Breast epithelium (tissue), 4 donors: ENCODE measurements around the gene MYO18B. TPM values are rescaled to one million over a fixed set of nuclear protein-coding genes. Genes with fewer than 3 reads are reported as not detected.

Experiments
- DNase-seq, 2 donors: peaks; one replicate each; pipeline ENCODE4 v3.0.0-alpha.2; 2019; ENCODE audit warnings: low spot score in 2 of 2
- H3K27ac ChIP-seq, 2 donors: fragments of 200-600 bp; sonication (generic) in 1 of 2; one replicate each; pipeline ENCODE4 v1.5.1; 2016 to 2019; ENCODE audit warnings: mild to moderate bottlenecking in 1 of 2
- H3K27me3 ChIP-seq, 2 donors: fragments of 200-600 bp; sonication (generic) in 1 of 2; one replicate each; pipeline versions ENCODE4 v1.5.1 to v1.6.0; 2017 to 2019; ENCODE audit warnings: control low read depth in 1 of 2, mild to moderate bottlenecking in 1 of 2
- H3K36me3 ChIP-seq: fragments of 200-600 bp; one replicate; pipeline ENCODE4 v1.5.1; 2019
- H3K4me1 ChIP-seq, 2 donors: fragments of 200-600 bp; sonication (generic); one replicate each; pipeline ENCODE4 v1.5.1; 2016 to 2019; ENCODE audit warnings: control low read depth in 1 of 2
- H3K4me3 ChIP-seq, 3 donors: fragments of 200-600 bp; sonication (generic); 1 replicate in 2 of 3; 2 replicates in 1 of 3; pipeline ENCODE4 v1.5.1; 2016 to 2019; ENCODE audit warnings: mild to moderate bottlenecking in 3 of 3, moderate library complexity in 2 of 3
- H3K9me3 ChIP-seq, 2 donors: fragments of 200-600 bp; sonication (generic) in 1 of 2; one replicate each; pipeline ENCODE4 v1.5.1; 2016 to 2019; ENCODE audit warnings: control low read depth in 1 of 2
- CTCF ChIP-seq, 3 donors: fragments of 450-650 bp; IDR thresholded peaks; one replicate each; pipeline ENCODE4 v1.5.1; 2016 to 2017; ENCODE audit warnings: antibody characterized with exemption in 3 of 3, mild to moderate bottlenecking in 3 of 3, moderate library complexity in 3 of 3
- POLR2A ChIP-seq: fragments of 450-650 bp; IDR thresholded peaks from one replicate; pipeline ENCODE4 v1.6.1; 2016; ENCODE audit warnings: antibody characterized with exemption, mild to moderate bottlenecking, moderate library complexity
- POLR2AphosphoS5 ChIP-seq, 3 donors: sonication (generic); formaldehyde crosslinking; IDR thresholded peaks; one replicate each; pipeline ENCODE4 v1.6.1; 2017; ENCODE audit warnings: antibody characterized with exemption in 3 of 3
- intact Hi-C: fragments of 100-400 bp; cut with DNase I; formaldehyde crosslinking; loops from one replicate; pipeline ENCODE4 v1.15.1; 2023; ENCODE audit warnings: low total_unique reads
- total RNA-seq, 3 donors: library from RNA; depleted of rRNA; stranded (reverse); fragments of >200 nt; gene quantifications; one replicate each; pipeline ENCODE4 v1.1.0, GENCODE V29; 2016

The MYO18B gene
- total RNA-seq, 3 donors from 2014 or later: under 0.01 to 0.16 (median 0.15) TPM

GRCh38 chr22:25843660-25844405 lies 101.8 kb downstream of the MYO18B start:
- Histone ChIP-seq H3K36me3 (no peaks in the 10 kb centered on the region), H3K4me1 (no peaks in the 10 kb centered on the region), H3K9me3 (no peaks in the 10 kb centered on the region), H3K27me3 (no peaks in the 10 kb centered on the region), H3K4me3 (no peak overlapping the region), H3K27ac (no peak overlapping the region)
- TF ChIP-seq POLR2A: no peak
- TF ChIP-seq POLR2AphosphoS5 (IDR thresholded peaks at IDR 0.05): no peak
- TF ChIP-seq CTCF (IDR thresholded peaks at IDR 0.05): no peak
- intact Hi-C loops: no loop called here
- DNase-seq: no peak

DNA sequence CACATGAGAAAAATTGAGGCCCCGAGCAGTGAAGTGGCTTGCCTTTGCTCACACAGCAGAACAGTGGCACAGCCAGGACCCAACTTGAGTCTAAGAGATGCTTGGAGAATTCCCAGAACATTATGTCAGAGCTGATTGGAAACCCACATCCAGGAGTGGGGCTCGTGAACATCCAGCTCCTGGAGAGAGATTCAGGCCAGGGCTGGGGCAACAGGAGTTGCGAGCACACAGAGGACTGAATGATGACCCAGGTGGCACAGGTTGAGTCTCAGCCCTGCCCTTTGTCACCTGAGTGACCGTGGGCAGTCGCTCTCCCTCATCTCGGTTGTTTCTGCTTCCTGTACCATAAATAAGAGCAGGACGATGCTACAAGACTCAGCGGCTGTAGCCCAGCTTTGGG lies 102.6 kb downstream of the MYO18B start:
- no peaks in the 10 kb centered on the region for H3K36me3 ChIP-seq
- H3K4me3 ChIP-seq: no peak overlapping the region
- H3K4me1 ChIP-seq: no peaks in the 10 kb centered on the region
- no peak for TF ChIP-seq CTCF (IDR thresholded peaks at IDR 0.05)
- no peak for TF ChIP-seq POLR2AphosphoS5 (IDR thresholded peaks at IDR 0.05)
- TF ChIP-seq POLR2A: no peak
- intact Hi-C loops: no loop called here
- H3K27ac ChIP-seq: no peak overlapping the region
- DNase-seq: no peak
- no peaks in the 10 kb centered on the region for H3K9me3 ChIP-seq
- H3K27me3 ChIP-seq: peaks cover 0 to 3% of the 10 kb centered on the region in 2 donors

DNA sequence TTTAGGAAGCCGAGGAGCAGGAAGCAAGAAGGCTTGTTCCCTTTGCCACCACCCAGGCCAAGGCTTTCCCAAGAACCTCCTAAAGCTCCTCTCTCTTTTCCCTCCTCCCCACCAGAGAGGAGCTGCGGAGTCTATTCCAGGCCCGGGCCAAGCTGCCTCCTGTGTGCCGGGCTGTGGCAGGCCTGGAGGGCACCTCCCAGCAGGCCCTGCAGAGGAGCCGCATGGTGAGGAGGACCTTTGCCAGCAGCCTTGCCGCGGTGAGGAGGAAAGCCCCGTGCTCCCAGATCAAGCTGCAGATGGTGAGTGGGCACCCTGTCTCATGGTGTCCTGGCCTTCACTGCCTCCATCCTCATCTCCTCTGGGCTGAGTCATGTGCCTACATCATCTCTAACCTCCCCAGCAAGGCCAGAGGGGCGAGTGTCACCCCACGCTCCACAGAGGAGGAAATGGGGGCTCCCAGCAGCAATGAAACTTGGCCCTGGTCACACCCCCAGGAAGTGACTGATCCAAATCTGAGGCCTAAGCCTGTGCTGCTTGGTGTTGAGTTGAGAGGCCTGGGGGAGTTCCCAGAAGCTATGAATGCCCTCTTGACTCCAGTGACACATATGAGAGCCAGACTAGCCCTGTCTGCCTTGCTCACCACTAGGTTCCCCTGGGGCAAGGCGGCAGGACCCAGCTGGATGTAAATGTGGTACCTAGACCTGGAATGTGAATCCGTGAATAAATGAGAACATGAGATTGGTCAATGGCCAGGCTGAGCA lies 104.2 kb downstream of the MYO18B start:
- Histone ChIP-seq H3K9me3 (no peaks in the 10 kb centered on the region), H3K4me3 (no peak overlapping the region), H3K27ac (no peak overlapping the region), H3K27me3 (peaks cover 0 to 3% of the 10 kb centered on the region in 2 donors), H3K4me1 (no peaks in the 10 kb centered on the region), H3K36me3 (no peaks in the 10 kb centered on the region)
- TF ChIP-seq POLR2AphosphoS5 (IDR thresholded peaks at IDR 0.05) (no peak), CTCF (IDR thresholded peaks at IDR 0.05) (no peak), POLR2A (no peak)
- intact Hi-C loops: no loop called here
- DNase-seq: no peak

DNA sequence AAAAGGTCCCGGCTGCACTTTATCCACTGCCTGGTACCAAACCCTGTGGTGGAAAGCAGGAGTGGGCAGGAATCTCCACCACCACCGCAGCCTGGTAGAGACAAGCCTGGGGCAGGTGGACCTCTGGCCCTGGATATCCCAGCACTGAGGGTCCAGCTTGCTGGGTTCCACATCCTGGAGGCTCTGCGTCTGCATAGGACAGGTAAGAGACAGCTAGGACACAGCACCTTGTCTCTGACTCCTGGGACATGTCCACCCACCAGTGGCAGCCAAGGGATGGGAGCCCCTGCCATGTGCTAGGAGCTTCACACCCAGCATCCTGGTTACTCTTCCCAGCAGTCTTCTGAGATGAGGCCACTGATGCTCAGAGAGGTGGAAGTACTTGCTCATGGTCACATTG lies 105.5 kb downstream of the MYO18B start:
- no peaks in the 10 kb centered on the region for H3K9me3 ChIP-seq
- TF ChIP-seq POLR2AphosphoS5 (IDR thresholded peaks at IDR 0.05) (no peak), CTCF (IDR thresholded peaks at IDR 0.05) (no peak), POLR2A (no peak)
- DNase-seq: no peak
- H3K4me3 ChIP-seq: no peak overlapping the region
- no peaks in the 10 kb centered on the region for H3K36me3 ChIP-seq
- peaks cover 0 to 3% of the 10 kb centered on the region in 2 donors for H3K27me3 ChIP-seq
- no peaks in the 10 kb centered on the region for H3K4me1 ChIP-seq
- H3K27ac ChIP-seq: no peak overlapping the region
- intact Hi-C loops: no loop called here

DNA sequence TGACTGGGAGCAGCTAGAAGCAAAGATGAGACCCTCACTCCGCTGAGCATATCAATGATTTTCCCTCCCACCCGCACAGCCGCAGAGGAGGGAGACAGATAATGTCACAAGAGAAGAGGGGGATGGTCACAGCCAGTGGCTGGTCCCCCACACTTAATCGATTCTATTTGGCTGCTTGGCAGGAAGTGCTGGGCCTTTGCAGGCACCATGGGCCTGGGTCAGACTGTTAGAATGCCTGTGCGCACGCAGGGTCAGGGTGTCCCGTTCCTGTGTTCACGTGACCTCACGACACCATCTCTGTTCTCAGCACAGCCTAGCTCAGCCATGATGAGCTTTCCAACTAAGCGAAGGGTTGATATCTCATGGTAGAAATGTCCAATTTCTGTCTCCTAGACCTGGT lies 107.0 kb downstream of the MYO18B start:
- H3K36me3 ChIP-seq: no peaks in the 10 kb centered on the region
- intact Hi-C loops: no loop called here
- no peak overlapping the region for H3K4me3 ChIP-seq
- H3K27me3 ChIP-seq: peaks cover 0 to 3% of the 10 kb centered on the region in 2 donors
- TF ChIP-seq POLR2A: no peak
- TF ChIP-seq CTCF (IDR thresholded peaks at IDR 0.05): no peak
- TF ChIP-seq POLR2AphosphoS5 (IDR thresholded peaks at IDR 0.05): no peak
- H3K27ac ChIP-seq: no peak overlapping the region
- DNase-seq: no peak
- no peaks in the 10 kb centered on the region for H3K9me3 ChIP-seq
- no peaks in the 10 kb centered on the region for H3K4me1 ChIP-seq
